Kidney (tissue), 14 donors: ENCODE measurements around the gene SOX5. TPM values are rescaled to one million over a fixed set of nuclear protein-coding genes. Genes with fewer than 3 reads are reported as not detected.

Experiments
- DNase-seq, 5 donors: peaks; one replicate each; pipeline ENCODE4 v3.0.0-alpha.2; 2013 to 2020
- FAIRE-seq: peaks from 2 replicates; lab custom pipeline; 2012; peaks lifted over from hg19 to GRCh38; lab: Jason Lieb, UNC
- H3K27ac ChIP-seq, 2 donors: one replicate each; pipeline ENCODE4 v1.7.0; 2013; ENCODE audit warnings: low read depth in 2 of 2, low read length in 2 of 2, inconsistent platforms in 1 of 2
- H3K27me3 ChIP-seq: one replicate; pipeline ENCODE4 v1.7.1; 2013; ENCODE audit warnings: low read length, inconsistent platforms; ENCODE audit not compliant: control insufficient read depth, insufficient read depth
- H3K36me3 ChIP-seq, 3 donors: one replicate each; pipeline versions ENCODE4 v1.7.0 to v1.7.1; 2013; ENCODE audit warnings: low read length in 3 of 3, control low read depth in 1 of 3, inconsistent platforms in 1 of 3; ENCODE audit not compliant: insufficient read depth in 3 of 3, control insufficient read depth in 2 of 3
- H3K4me1 ChIP-seq, 3 donors: one replicate each; pipeline versions ENCODE4 v1.7.0 to v1.7.1; 2013; ENCODE audit warnings: low read length in 3 of 3, inconsistent platforms in 1 of 3, low read depth in 1 of 3; ENCODE audit not compliant: control insufficient read depth in 2 of 3, insufficient read depth in 2 of 3
- H3K4me3 ChIP-seq, 3 donors: one replicate each; pipeline versions ENCODE4 v1.7.0 to v1.8.1; 2013; ENCODE audit warnings: low read length in 3 of 3, control low read depth in 1 of 3, inconsistent platforms in 1 of 3
- H3K9ac ChIP-seq, 3 donors: one replicate each; pipeline versions ENCODE4 v1.7.0 to v1.7.1; 2013; ENCODE audit warnings: low read length in 3 of 3, control low read depth in 1 of 3, inconsistent platforms in 1 of 3
- H3K9me3 ChIP-seq, 3 donors: one replicate each; pipeline versions ENCODE4 v1.7.0 to v1.7.1; 2013; ENCODE audit warnings: low read length in 3 of 3, control low read depth in 1 of 3, inconsistent platforms in 1 of 3; ENCODE audit not compliant: control insufficient read depth in 2 of 3, insufficient read depth in 1 of 3
- intact Hi-C: fragments of 100-400 bp; cut with DNase I; formaldehyde crosslinking; loops from one replicate; pipeline ENCODE4 v1.11.1; 2022
- polyA plus RNA-seq: library from polyadenylated mRNA; stranded (reverse); fragments of 350-450 nt; fragmentation: Illumina TruSeq; extraction: RNeasy Lipid Tissue Mini Kit (QIAGEN cat#74804); gene quantifications from one replicate; pipeline ENCODE4 v1.2.3, GENCODE V29; 2014; ENCODE audit warnings: low read depth, low replicate concordance; ENCODE audit not compliant: insufficient read depth
- total RNA-seq: library from RNA; stranded (reverse); fragmentation: NEBNext Ultra II Directional; extraction: Animal tissue kit (Norgen Biotek cat#: 25700); gene quantifications from one replicate; pipeline ENCODE4 v1.2.1, GENCODE V29; 2021
- TF ChIP-seq, protein P1 (sequence below): IDR thresholded peaks from 3 replicates; pipeline ENCODE4 v1.5.1; 2012; ENCODE audit warnings: mild to moderate bottlenecking, moderate library complexity, borderline replicate concordance; ENCODE audit not compliant: insufficient read depth; ENCODE audit errors: extremely low read depth
- donor health status: control.
- donor health status: control.
- donor health status: control.
- donor health status: control.
- donor health status: control.
- donor health status: DM: yes; HTN: yes; CAD: no.
- donor health status: Normal renal cell carcinoma (clear cell type).

The SOX5 gene
- total and polyA plus RNA-seq, 2 donors from 2014 or later: 0.54 to 10.8 TPM

- H3K9me3 ChIP-seq: no peaks in the 10 kb centered on the region
- intact Hi-C loops: no loop called here
- no peak overlapping the region for H3K9ac ChIP-seq
- no peaks in the 10 kb centered on the region for H3K36me3 ChIP-seq
- H3K4me3 ChIP-seq: no peak overlapping the region
- DNase-seq: no peak
- no peak overlapping the region for H3K27ac ChIP-seq
- TF ChIP-seq, protein P1, sequence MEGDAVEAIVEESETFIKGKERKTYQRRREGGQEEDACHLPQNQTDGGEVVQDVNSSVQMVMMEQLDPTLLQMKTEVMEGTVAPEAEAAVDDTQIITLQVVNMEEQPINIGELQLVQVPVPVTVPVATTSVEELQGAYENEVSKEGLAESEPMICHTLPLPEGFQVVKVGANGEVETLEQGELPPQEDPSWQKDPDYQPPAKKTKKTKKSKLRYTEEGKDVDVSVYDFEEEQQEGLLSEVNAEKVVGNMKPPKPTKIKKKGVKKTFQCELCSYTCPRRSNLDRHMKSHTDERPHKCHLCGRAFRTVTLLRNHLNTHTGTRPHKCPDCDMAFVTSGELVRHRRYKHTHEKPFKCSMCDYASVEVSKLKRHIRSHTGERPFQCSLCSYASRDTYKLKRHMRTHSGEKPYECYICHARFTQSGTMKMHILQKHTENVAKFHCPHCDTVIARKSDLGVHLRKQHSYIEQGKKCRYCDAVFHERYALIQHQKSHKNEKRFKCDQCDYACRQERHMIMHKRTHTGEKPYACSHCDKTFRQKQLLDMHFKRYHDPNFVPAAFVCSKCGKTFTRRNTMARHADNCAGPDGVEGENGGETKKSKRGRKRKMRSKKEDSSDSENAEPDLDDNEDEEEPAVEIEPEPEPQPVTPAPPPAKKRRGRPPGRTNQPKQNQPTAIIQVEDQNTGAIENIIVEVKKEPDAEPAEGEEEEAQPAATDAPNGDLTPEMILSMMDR: no peak
- H3K27me3 ChIP-seq: no peaks in the 10 kb centered on the region
- no peak for FAIRE-seq
- no peaks in the 10 kb centered on the region for H3K4me1 ChIP-seq
These were observed 81.7 kb downstream of the SOX5 start for GRCh38 chr12:23867794-23868193.

DNA sequence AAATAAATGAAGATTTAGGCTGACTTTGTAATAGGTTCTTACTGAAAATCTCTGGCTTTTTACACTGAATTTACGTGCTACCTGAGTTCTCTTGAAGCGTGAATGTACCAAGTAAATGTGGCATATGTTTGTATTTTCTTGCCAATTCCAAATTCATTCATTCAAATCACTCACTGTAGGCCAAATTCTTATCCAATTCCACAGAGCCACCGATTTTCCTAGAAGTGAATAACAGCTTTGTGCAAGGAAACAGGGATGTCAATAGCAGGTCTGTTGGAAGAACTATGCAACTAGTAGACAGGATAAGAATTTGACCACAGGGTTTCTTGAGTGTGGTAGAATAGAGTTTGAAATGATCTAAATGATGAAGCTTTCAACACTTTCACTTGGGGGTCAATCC lies 86.8 kb downstream of the SOX5 start:
- intact Hi-C loops: no loop called here
- H3K4me3 ChIP-seq: no peak overlapping the region
- H3K27me3 ChIP-seq: no peaks in the 10 kb centered on the region
- H3K36me3 ChIP-seq: no peaks in the 10 kb centered on the region
- no peaks in the 10 kb centered on the region for H3K4me1 ChIP-seq
- H3K9me3 ChIP-seq: no peaks in the 10 kb centered on the region
- FAIRE-seq (no peak), DNase-seq (no peak)
- H3K27ac ChIP-seq: no peak overlapping the region
- no peak overlapping the region for H3K9ac ChIP-seq
- TF ChIP-seq, protein P1: no peak

DNA sequence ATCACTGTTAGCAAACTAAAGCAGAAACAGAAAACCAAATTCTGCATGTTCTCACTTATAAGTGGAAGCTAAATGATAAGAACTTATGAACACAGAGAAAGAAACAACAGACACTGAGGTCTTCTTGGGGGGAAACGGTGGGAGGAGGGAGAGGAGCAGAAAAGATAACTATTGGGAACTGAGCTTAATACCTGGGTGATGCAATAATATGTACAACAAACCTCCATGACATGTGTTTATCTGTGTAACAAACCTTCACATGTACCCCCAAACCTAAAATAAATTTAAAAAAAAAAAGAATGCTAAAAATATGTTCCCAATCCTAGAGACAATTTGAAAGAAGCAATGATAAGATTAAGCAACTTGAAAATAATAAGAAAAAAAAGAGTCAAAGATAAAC lies 89.5 kb downstream of the SOX5 start:
- FAIRE-seq: no peak
- H3K27ac ChIP-seq: no peak overlapping the region

More for the DNA sequence above, 89.5 kb downstream of the SOX5 start:
- Histone ChIP-seq H3K4me1 (no peaks in the 10 kb centered on the region), H3K4me3 (no peak overlapping the region), H3K36me3 (no peaks in the 10 kb centered on the region), H3K27me3 (no peaks in the 10 kb centered on the region), H3K9me3 (no peaks in the 10 kb centered on the region), H3K9ac (no peak overlapping the region)
- intact Hi-C loops: no loop called here
- TF ChIP-seq, protein P1: no peak
- DNase-seq: no peak
